Hepatocyte (in vitro differentiated cells): ENCODE results near the gene PERCC1.

Experiments
- CTCF ChIP-seq: fragments of 200-600 bp; sonication (generic); IDR thresholded peaks from 2 replicates; pipeline ENCODE4 v1.5.1; 2016; ENCODE audit warnings: antibody characterized with exemption, mild to moderate bottlenecking; ENCODE audit not compliant: poor library complexity
- EZH2phosphoT487 ChIP-seq: fragments of 200-600 bp; sonication (generic); IDR thresholded peaks from one replicate; pipeline ENCODE4 v1.6.1; 2018; ENCODE audit warnings: antibody characterized with exemption, mild to moderate bottlenecking, low read depth, moderate library complexity; ENCODE audit not compliant: unreplicated experiment, severe bottlenecking

GRCh38 chr16:1464894-1465566 lies 34.2 kb downstream of the PERCC1 start:
- TF ChIP-seq EZH2phosphoT487 (no peak), CTCF (no peak)
